Measurements from ENCODE around the gene VIT.

The VIT gene

GRCh38 chr2:36707050-36707449 lies 10.5 kb downstream of the VIT start:
- DNase-seq = no peak
- no peaks in the 10 kb centered on the region for H3K27me3 Mint-ChIP-seq (ENCODE audit: low read depth, poor library complexity)
- no peak for TF ChIP-seq CTCF (IDR thresholded peaks at IDR 0.05)
- no peak overlapping the region for H3K4me3 Mint-ChIP-seq
- no peaks in the 10 kb centered on the region for H3K36me3 Mint-ChIP-seq (ENCODE audit: low read depth)
- H3K27ac Mint-ChIP-seq = no peak overlapping the region
- peaks cover 10% of the 10 kb centered on the region for H3K4me1 Mint-ChIP-seq
- H3K9me3 Mint-ChIP-seq = peaks cover 15% of the 10 kb centered on the region

GRCh38 chr2:36708041-36708741 lies 11.7 kb downstream of the VIT start:
- Mint-ChIP-seq H3K4me1 (peaks cover 10% of the 10 kb centered on the region), H3K4me3 (no peak overlapping the region), H3K27ac (no peak overlapping the region), H3K36me3 (ENCODE audit: low read depth) (no peaks in the 10 kb centered on the region), H3K27me3 (ENCODE audit: low read depth, poor library complexity) (no peaks in the 10 kb centered on the region), H3K9me3 (peaks cover 15% of the 10 kb centered on the region)
- no peak for DNase-seq
- no peak for TF ChIP-seq CTCF (IDR thresholded peaks at IDR 0.05)

GRCh38 chr2:36710858-36711515 lies 14.5 kb downstream of the VIT start:
- Mint-ChIP-seq H3K4me3 (no peak overlapping the region), H3K36me3 (ENCODE audit: low read depth) (no peaks in the 10 kb centered on the region), H3K4me1 (peaks cover 10% of the 10 kb centered on the region), H3K27ac (no peak overlapping the region), H3K27me3 (ENCODE audit: low read depth, poor library complexity) (no peaks in the 10 kb centered on the region), H3K9me3 (peaks cover 15% of the 10 kb centered on the region)
- no peak for DNase-seq
- no peak for TF ChIP-seq CTCF (IDR thresholded peaks at IDR 0.05)

- H3K9me3 Mint-ChIP-seq = peaks cover 15% of the 10 kb centered on the region
- no peaks in the 10 kb centered on the region for H3K36me3 Mint-ChIP-seq (ENCODE audit: low read depth)
- H3K27ac Mint-ChIP-seq = no peak overlapping the region
- no peak for DNase-seq
- H3K4me3 Mint-ChIP-seq = no peak overlapping the region
- TF ChIP-seq CTCF (IDR thresholded peaks at IDR 0.05) = no peak
- peaks cover 10% of the 10 kb centered on the region for H3K4me1 Mint-ChIP-seq
- H3K27me3 Mint-ChIP-seq (ENCODE audit: low read depth, poor library complexity) = no peaks in the 10 kb centered on the region
Observed at GRCh38 chr2:36711741-36712314, 15.3 kb downstream of the VIT start.

- Mint-ChIP-seq H3K4me3 (no peak overlapping the region), H3K27me3 (ENCODE audit: low read depth, poor library complexity) (no peaks in the 10 kb centered on the region), H3K9me3 (peaks cover 15% of the 10 kb centered on the region), H3K4me1 (peaks cover 4% of the 10 kb centered on the region), H3K36me3 (ENCODE audit: low read depth) (no peaks in the 10 kb centered on the region), H3K27ac (no peak overlapping the region)
- no peak for TF ChIP-seq CTCF (IDR thresholded peaks at IDR 0.05)
- no peak for DNase-seq
Observed at GRCh38 chr2:36713310-36713709, 16.8 kb downstream of the VIT start.

All from nephron progenitor cell (in vitro differentiated cells).